Measurements from ENCODE around the gene MCAT.

GRCh38 chr22:43170131-43170480 is 26.9 kb upstream of the MCAT start:
- TF ChIP-seq, protein P1, sequence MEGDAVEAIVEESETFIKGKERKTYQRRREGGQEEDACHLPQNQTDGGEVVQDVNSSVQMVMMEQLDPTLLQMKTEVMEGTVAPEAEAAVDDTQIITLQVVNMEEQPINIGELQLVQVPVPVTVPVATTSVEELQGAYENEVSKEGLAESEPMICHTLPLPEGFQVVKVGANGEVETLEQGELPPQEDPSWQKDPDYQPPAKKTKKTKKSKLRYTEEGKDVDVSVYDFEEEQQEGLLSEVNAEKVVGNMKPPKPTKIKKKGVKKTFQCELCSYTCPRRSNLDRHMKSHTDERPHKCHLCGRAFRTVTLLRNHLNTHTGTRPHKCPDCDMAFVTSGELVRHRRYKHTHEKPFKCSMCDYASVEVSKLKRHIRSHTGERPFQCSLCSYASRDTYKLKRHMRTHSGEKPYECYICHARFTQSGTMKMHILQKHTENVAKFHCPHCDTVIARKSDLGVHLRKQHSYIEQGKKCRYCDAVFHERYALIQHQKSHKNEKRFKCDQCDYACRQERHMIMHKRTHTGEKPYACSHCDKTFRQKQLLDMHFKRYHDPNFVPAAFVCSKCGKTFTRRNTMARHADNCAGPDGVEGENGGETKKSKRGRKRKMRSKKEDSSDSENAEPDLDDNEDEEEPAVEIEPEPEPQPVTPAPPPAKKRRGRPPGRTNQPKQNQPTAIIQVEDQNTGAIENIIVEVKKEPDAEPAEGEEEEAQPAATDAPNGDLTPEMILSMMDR (IDR thresholded peaks at IDR 0.05) = no peak
- no peak for TF ChIP-seq POLR2A (IDR thresholded peaks at IDR 0.05)
